ENCODE data around the gene DNAJB1.
"Not testable (repeated sequence)": the region's sequence is repeated elsewhere in the genome, so short reads cannot be mapped to it uniquely, and the experiment has no call there.

The DNAJB1 gene

DNA sequence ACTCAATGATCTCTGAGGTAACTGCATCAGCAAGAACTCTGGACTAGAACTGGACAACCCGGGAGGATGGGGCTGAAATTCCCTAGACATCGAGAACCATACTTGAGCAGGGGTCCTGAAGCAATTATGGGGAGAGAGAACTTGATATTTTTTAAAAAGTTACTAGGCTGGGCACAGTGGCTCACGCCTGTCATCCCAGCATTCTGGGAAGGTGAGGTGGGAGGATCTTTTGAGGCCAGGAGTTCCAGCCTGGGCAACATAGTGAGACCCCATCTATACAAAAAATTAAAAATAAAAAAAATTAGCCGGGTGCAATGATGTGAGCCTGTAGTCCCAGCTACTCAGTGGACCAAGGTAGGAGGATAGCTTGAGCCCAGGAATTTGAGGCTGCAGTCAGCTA, 2.3 kb upstream of the DNAJB1 start:
- DNase-seq (ENCODE audit: low read depth) = no peak

DNA sequence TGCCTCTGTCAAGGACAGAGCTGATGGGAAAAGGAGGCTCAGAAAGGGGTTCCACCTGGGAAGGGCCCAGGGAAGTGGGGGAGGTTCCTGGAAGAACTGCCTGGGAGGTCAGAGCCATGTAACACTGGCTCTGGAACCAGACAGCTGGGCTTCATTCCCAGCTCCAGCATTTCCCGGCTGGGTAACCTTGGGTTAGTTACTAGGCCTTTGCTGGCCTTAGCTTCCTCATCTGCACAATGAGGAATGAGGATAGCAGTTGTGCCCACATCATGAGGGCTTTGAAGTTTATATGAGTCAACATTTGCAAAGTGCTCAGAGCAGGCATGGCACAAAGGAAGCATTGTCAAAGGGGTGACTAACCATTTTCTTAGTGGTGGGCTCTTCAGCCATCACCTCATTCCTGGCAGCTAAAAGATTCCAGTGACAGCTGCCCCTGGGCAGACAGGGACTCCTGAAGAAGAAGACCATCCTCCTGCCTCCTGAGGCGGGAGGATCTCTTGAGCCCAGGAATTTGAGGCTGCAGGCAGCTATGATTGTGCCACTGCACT, 1.7 kb upstream of the DNAJB1 start:
- no peak for DNase-seq (ENCODE audit: low read depth)

DNA sequence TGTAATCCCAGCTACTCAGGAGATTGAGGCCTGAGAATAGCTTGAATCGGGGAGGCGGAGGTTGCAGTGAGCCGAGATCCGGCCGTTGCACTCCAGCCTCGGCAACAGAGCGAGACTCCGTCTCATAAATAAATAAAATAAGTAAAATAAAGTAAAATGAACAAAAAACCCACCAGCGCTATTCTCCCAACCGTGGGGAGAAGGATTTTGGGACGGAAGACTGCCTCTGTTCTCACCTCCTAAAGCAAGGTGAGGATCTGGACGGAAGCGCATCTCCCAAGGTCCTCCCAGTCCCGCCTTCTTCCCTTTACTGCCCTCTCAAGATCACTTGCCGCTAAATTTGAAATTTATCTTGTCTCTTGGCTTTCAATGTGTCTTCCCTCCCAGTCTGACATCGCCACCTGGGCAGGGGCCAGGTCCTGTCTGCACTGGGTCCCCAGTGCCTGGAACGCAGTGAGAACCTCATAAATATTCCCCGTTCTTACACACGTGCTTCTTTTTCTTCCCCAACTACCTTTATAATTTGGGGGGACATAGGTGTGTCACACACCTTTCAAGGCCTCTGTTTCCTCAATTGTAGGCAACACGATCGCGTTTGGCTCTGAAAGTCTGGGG, 1.2 kb upstream of the DNAJB1 start:
- no peak for DNase-seq (ENCODE audit: low read depth)

DNA sequence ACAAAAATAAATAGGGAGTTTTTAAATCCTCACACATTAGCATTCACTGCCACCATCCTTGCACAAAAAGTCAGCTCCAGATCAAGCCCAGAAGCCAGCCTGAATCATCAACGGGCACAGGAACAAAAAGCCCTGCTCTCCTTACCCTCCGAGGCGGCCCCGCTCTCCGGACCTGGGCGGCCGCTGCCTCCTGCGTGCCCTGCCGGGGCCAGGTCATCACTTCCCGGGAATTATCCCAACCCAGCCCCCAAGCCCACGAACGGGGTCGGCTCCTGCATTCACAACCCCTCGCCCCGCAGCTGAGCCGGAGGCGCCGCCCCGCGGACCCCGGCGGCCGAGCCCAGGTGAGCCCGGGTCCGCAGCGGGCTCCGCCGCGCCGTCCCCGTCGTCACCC, 754 bp downstream of the DNAJB1 start:
- no peak for DNase-seq (ENCODE audit: low read depth)

DNA sequence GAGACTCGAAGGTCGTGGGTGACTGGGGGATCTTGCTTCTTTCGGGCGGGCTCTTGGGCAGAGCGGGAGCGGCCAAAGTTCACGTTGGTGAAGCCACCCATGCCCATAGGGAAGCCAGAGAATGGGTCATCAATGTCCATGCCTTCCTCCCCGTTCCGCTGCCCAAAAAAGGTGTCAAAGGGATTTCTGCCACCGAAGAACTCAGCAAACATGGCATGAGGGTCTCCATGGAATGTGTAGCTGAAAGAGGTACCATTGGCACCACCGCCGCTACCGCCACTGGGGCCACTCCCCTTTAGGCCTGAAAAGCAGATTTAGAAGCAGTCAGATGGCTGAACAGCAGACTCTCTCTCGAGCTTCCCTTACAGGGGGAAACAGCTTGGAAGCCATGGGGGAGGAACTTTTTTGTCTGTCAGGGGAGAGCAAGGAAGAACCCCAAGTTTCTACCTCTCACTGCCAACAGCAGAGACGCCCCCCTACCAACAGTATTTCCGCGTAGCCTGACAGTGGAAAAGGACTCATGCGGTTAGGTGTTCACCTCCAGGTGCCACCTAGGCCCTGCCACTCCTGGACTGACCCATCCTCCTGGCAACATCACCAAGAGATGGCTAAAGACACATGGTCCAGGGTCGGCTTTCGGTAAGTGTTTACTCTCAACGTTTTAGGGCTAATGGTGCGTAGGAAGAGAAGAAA, 1.3 kb downstream of the DNAJB1 start:
- DNase-seq (ENCODE audit: low read depth) = no peak

DNA sequence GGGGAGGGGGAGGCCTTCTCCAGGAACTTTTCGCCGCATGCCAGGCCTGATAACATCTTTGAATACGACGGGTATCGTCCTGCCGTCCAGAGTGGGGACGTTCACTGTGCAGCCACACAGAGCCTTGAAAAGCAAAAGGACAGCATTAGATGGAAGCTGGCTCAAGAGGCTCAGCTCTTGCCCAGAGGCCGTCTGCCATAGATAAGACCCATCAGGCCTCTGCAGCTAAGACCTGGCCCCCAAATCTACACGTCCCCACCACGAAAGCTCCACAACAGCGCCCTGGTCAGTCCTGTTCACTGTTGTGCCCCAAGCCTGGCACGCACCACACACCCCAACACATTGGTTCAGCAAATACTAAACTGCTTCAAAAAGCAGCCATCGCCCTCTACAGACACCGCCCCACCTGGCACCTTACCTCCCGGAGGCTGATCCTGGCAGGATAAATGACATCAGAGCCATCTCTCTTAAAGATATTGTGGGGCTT, 2.1 kb downstream of the DNAJB1 start:
- no peak for DNase-seq (ENCODE audit: low read depth)

DNA sequence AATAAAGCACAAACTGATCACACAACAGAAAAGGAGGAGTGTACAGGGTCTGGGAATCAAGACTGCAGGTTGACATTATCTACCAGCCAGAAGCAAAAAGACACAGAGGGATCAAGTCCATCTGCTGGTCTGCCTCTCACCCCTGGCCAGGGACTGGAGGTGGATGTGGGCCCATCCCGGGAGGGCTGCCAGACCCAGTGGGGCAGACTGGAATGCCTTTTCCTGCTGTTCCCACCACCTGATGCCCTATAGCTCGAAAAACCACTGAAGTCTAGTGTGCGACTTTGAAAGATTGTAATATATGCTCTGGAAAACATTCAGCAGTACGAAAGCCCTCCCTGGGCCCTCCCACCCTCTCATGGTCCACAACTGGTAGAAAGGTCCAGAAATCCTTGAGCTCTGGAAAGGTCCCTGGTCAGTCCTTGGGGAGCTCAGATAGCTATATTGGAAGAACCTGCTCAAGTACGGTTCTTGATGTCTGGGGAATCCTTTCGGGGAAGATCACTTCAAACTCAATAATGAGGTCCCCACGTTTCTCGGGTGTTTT, 2.6 kb downstream of the DNAJB1 start:
- DNase-seq (ENCODE audit: low read depth) = no peak

DNA sequence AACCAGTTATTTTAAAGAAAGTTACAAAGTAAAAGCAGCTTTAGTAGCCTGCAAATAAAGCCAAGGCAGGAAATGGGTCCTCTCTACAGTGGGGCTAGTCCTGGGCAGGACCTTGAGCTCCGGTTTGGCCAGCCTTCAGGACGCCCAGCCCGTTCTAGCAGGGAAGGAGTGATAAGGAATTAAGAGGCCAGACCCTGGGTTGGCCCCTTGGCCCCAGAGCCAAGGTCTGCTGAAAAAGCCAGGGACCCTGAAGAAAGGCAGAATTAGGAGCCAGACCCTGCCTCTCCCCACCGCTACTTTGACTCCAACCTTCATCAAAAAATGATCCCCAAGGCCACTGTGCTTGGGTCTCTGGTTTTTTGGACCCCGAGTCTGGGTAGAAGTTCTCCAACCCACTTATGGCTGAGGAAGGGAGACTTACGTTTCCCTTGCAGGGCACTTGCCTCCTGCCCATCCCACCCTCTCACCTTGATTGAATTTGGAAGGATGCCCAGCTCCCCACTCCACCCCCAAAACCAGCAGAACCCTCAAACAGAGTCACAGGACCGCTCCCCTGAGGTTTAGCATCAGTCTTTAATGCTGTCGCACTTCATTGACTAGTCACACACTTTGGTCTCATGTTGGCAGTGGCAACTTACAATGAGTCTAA, 3.9 kb downstream of the DNAJB1 start:
- DNase-seq (ENCODE audit: low read depth) = no peak

DNA sequence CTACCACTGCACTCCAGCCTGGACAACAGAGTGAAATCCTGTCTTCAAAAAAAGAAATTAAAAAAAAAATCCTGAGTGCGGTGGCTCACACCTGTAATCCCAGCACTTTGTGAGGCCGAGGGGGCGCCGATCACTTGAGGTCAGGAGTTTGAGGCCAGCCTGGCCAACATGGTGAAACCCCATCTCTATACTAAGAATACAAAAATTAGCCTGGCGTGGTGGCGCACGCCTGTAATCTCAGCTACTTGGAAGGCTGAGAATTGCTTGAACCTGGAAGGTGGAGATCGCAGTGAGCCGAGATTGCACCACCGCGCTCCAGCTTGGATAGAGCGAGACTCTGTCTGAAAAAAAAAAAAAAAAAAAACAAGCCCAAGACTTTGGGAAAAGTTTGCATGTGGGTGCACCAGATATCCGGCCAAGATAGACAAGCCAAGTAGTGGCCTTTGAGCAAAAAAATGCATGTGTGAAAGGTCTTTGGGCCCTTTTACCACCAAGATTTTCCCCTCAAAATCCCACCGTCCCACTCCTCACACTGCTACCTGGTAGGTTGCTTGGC, 5.7 kb downstream of the DNAJB1 start:
- no peak for DNase-seq (ENCODE audit: low read depth)

DNA sequence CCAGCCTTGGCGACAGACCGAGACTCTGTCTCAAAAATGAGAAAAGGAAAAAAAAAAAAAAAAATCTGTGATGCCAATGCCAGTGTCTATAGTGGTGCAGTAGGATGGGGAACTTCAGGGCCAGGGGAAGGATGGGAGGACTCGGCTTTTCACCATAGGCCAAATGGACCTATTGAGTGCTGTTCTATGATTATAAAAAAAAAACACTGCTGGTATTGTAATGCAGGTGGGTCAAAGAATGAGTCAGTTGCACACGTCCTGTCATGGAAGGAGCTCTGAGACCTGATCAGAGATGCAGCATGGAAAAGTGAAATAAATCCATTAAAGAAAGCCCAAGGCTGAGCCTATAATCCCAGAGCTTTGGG, 7.0 kb downstream of the DNAJB1 start:
- no peak for DNase-seq (ENCODE audit: low read depth)

DNA sequence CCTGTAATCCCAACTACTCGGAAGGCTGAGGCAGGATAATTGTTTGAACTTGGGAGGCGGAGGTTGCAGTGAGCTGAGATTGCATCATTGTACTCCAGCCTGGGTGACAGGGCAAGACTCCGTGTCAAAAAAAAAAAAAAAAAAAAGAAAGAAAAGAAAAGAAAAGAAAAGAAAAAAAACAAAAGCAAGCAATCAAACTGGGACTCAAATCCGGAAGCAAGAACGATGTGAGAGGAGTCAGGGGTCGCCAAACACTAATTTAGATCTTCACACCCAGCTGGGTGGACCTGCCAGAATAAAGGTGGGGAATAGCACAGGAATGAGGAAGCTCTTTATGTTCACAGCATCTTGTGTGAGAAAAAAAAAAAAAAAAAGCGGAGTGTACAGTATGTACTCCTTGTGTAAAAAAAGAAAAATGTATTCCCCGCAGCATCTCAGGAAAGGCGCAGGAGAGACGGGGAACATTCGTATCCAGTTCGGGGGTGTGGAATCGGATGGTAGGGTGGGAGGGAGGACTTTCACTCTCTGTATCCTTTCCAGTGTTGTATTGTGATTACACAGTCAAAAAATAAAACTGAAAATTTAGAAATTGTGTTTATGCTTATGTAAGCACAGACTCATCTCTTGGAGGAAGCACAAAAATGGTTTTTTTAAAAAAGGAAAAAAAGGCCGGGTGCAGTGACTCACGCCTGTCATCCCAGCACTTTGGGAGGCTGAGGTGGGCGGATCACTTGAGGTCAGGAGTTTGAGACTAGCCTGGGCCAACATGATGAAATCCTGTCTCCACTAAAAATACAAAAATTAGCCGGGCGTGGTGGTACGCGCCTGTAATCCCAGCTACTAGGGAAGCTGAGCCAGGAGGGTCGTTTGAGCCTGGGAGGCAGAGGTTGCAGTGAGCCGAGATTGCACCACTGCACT, 7.6 kb downstream of the DNAJB1 start:
- no peak for DNase-seq (ENCODE audit: low read depth)

DNA sequence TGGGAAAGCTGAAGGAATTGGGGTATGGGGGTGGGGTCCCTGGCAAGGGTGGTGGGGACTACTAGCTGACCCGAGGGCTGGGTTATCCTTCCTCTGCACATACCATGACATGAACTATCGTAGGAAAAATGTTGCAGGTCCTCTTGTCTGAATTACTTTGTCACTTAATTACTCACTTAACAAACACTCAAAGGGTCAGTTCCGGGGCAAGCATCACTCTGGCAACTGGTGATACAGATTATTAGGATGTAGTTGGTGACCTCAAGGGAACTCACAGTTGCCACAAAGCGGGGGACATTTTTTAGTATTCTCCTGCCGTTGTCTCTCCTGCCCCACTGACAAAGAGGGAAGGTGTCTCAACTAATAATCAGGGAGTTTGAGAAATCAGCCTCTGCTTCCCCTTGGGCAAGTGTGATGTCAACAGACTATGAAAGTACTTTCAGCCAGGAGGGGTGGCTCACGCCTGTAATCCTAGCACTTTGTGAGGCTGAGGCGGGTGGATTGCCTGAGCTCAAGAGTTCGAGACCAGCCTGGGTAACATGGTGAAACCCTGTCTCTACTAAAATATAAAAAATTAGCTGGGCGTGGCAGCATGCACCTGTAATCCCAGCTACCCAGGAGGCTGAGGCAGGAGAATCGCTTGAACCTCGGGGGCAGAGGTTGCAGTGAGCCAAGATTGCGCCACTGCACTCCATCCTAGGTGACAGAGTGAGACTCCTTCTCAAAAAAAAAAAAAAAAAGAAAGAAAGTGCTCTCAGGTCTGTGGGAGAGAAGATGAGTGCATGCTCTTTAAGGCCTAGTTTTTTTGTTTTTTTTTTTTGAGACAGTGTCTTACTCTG, 10.3 kb downstream of the DNAJB1 start:
- DNase-seq (ENCODE audit: low read depth) = no peak

DNA sequence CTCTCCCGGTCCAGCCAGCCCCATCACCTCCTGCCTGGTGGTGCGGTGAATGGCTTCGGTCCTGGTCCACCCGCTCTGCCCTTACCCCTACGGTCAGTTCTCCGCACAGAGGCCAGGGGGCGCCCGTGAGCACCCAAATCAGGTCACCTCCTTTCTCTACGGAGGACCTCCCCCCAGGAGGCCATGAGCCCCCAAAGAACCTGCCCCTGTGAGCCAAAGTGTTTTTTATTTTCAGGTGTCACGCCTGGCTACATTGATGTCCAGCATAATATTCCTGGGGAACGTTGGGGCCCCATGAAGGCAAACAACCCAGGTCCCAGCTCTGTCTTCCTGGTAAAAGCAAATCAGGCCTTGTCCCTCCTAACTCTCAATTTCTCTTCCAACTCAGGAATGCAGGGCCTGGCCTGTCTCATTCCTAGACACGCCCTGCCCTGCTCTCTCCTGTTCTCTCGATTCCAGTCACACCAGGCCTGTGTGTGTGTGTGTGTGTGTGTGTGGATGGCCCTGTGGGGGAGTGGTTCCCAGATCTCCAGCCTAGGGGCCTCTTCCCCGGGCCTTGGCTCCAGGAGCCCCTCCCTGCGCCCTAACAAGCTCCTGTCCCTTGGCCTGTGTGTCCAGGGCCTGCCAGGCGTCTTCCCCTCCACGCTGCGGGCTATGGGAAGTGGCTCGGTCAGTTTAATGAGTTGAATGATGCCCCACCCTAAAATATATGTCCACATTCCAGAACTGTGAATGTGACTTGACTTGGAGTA, 12.5 kb downstream of the DNAJB1 start:
- peak; percentile 37 for DNase-seq (ENCODE audit: low read depth)

DNA sequence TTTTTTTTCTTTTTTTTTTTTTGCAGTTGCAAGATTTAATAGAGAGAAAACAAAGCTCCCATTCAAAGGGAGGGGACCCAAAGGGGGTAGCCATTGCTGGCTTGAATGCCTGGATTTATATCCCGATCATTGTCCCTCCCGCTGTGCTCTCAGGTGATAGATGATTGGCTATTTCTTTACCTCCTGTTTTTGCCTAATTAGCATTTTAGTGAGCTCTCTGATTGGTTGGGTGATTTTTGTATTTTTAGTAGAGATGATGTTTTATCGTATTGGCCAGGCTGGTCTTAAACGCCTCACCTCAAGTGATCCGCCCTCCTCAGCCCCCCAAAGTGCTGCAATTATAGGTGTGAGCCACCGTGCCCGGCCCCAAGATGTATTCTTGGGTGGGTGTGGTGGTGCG, 13.6 kb downstream of the DNAJB1 start:
- DNase-seq (ENCODE audit: low read depth) = not testable (repeated sequence)

DNA sequence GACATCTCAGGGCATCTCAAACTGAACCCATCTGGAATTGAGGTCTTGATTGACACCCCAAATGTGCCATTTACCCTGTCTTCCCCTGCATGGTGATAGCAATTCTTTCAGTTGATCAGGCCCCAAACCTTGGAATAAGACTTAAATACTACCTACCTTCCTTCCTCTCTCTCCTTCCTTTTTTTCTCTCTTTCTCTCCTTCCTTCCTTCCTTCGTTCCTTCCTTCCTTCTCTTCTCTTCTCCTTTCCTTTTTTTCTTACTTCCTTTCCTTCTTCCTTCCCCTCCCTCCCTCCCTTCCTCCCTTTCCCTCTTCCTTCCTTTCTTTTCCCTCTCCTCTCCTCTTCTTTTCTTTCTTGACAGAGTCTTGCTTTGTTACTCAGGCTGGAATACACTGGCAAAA, 14.9 kb downstream of the DNAJB1 start:
- no peak for DNase-seq (ENCODE audit: low read depth)

DNA sequence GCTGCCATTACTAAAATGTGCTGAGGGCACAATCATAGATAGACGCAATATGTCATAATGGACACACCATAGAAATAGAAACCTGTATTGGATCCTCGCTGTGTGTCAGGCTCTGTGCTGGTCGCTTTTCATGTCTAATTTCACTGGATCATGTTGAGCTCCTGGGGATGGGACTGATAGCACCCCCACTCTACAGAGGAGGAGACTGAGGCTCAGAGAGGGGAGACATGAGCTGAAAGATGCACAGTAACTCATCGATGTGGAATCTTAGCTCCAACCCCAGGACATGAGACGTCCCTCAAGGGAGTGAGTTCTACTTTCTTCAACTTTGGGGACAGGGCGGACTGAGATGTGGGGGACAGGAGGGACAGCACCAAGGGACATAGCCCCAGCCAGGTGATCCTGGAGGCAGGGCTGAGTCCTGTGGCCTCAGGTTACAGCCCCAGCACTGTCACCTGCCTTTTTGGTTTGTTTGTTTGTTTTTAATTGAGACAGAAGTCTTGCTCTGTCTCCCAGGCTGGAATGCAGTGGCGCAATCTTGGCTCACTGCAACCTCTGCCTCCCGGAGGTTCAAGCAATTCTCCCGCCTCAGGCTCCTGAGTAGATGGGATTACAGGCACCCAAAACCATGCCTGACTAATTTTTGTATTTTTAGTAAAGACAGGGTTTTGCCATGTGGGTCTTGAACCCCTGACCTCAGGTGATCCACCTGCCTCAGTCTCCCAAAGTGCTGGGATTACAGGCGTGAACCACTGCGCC, 15.7 kb downstream of the DNAJB1 start:
- DNase-seq (ENCODE audit: low read depth) = no peak

DNA sequence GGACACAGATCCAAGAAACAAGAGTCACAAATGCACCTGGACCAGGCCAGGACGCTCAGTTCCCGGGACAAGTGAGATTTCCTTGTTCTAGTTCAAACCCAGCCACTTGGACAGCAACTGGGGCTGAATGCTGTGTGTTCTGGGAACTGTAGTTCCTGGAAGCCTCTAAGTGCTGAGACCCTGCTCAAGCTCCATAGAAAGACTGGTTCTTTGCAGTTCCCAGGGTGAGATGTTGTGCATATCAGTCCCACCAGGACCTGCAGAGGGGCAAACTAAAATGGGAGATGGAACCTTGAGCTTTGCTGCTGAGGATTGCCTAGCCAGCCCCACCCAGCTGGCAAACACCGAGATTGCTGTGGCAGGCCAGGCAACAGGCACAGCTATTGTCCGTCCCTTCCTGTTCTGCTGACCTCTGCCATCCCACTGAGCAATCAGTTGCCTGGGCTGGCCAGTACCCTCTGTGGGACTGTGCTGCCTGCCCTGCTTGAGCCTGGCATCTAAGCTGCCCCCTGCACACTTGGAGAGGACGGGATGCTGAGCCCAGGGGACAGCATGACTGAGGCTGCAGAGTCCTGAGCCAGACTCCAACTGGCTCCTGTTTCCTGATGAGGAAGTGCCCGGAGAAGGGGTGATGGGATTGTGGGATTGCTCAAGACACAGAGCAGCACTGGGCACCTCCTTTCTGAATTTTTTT, 20.8 kb downstream of the DNAJB1 start:
- no peak for DNase-seq (ENCODE audit: low read depth)

DNA sequence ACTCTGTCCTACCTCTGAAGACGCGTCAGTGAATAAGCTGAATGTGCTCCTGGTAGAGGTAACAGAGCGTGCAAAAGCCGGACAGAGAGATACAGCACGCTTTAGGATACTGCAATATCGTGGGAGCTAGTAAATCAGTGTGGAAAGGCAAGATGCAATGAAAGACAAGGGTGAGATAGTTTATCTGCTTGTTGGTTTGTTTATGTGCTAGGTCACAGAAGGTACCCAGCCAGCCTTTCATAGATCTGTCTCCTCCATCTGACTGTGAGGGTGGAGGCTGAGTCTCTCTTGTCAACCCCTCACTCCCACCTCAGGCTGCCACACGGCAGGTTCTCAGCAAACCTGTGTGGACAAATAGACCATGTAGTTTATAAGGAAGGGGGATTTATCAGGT, 21.4 kb downstream of the DNAJB1 start:
- DNase-seq (ENCODE audit: low read depth) = no peak
